ENCODE data around the gene RAB10.
"Not testable (repeated sequence)": the region's sequence is repeated elsewhere in the genome, so short reads cannot be mapped to it uniquely, and the experiment has no call there.

Gene RAB10

DNA sequence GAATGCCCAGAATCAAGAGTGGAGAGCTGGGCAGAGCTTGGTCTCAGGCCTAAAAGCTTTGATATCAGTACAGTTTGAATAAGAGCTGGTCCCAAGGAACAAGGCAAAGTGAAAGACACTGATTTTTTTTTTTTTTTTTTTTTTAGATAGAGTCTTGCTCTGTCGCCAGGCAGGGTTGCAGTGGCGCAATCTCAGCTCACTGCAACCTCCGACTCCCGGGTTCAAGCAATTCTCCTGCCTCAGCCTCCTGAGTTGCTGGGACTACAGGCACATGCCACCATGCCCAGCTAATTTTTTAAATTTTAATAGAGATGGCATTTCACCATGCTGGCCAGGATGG, 17.2 kb upstream of the RAB10 start:
- DNase-seq = not testable (repeated sequence)

DNA sequence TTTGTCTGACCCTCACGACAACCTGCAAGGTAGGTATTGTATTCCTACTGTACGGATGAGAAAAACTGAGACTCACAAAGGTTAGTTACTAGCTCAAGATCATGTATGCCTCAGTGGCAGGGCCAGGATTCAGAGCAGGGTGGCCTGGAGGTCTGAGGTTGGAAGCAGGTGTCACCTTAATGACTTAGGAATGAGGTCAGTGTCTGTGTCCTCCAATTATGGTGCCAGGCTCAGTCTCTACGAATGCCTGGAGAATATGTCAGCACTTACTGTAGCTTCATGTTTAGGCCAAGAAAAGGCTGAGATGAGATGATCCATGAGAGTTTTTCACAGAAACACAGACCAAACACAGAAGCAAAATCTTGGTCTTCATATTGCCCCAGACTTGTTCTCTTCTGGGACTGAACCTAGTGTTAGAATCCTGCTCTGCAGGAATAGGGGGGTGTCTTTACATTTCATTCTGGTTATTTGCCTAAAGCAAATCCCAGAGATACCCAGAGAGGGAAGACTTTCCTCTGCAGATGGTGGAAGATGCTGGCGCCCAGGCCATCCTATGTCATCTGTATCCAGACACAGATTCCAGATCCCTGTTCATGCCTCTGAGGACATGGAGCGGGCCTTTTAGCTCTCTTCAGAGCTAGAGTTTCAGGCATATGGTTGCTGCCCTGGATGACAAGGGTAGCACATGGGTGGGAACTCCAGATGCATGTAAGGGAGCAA, 16.3 kb upstream of the RAB10 start:
- DNase-seq = no peak

DNA sequence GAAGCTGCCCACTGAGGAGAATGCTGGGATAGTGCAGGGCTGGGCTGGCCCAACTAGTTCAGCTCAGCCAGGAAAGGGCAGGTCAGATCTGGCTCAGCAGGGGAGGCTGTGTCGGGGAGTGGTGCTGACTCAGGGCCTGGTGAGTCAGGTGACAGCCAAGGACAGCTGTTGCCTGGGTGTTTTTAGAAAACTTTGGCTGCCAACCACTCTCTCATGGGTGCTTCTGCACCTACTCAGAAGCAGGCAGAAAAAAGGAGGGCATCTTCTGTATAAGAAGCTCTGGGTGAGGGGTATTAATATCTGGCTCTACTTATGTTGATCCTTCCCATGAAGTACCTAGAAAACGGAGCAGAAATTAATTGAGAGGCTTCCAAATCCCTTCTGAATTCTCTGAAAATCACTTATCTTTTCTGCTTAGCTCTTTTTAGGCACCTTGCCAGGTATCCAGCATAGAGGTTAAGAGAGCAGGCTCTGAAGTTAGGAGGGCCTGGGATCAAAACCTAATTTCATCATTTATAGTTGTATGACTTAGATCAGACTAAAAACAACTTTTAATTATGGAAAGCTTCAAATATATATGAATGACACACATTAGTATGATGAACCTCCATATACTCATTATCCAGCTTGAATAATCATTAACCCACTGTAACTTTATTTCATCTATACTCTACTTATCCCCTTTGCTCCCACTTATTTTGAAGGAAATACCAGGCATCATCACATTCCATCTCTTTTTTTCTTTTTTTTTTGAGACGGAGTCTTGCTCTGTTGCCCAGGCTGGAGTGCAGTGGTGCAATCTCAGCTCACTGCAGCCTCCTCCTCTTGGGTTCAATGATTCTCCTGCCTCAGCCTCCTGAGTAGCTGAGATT, 15.5 kb upstream of the RAB10 start:
- no peak for DNase-seq

DNA sequence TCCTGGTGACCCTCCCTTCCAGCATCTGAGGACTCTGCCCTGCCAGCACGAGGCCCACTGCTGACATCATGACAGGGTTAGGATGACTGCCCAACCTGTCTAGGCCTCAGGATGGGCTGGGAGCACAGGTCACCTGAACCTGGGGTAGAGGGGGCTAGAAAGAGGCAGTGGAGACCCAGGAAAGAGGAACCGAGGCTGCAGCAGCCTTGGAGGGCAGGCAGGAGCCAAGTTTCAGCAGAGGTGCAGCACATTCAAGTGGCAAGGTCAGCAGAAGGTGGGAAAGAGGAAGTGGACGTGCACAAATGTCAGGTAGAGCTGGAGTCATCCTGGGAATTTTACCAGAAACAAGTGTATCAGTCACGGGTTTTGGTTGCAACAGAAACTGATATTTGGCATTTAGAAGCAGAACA, 13.6 kb upstream of the RAB10 start:
- no peak for DNase-seq

DNA sequence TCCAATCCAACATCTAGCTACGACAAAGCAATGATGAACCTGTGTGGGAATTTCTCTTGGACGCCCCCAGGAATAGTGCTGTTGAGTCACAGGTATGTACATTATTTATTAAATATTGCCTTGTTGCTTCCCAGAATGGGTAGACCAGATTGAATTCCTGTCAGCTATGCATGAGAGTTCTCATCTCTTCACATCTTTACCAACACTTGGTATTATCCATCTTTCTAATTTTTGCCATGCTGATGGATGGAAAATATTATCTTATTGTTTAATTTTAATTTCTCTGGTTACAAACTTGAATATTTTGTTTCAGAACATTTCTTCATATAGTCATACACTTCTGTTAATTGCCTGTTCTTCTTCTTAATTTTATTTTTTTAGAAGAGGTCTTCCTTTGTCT, 9.6 kb upstream of the RAB10 start:
- no peak for DNase-seq

DNA sequence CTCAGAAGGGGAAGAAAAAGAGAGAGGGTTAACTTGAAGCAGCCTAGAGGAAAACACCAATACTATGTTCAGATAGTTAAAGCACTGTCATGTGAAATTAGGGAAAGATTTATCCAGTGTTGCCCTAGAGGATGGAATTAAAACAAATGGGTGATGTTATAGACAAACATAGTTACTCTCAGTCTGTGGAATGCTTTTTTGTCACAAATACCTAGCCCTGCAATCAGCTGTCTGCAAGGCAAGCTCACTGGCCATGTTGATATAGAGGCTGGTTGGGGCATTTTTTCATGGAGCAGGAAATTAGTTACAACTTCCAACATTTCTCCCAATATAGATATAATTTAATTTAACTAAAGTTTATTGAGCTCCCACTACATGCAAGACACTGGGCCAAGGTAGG, 8.4 kb upstream of the RAB10 start:
- DNase-seq = no peak

DNA sequence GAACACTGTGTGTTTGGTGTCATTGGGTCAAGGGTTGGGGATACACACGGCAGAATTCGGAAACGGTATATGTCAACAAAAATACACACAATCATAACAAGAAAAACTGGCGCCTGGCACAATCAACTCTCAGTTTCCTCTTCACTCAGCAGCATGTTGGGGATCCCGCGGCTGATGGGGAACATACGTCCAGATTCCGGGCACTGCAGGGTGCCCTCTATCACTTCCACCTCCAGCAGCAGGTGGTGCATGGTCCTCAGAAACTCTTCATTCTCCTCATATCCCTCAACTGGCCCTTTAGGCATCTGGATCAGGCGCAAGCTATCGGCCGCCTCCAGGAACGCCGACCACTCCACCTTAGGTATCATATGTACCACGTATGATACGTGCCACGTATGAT, 5.8 kb upstream of the RAB10 start:
- not testable (repeated sequence) for DNase-seq

DNA sequence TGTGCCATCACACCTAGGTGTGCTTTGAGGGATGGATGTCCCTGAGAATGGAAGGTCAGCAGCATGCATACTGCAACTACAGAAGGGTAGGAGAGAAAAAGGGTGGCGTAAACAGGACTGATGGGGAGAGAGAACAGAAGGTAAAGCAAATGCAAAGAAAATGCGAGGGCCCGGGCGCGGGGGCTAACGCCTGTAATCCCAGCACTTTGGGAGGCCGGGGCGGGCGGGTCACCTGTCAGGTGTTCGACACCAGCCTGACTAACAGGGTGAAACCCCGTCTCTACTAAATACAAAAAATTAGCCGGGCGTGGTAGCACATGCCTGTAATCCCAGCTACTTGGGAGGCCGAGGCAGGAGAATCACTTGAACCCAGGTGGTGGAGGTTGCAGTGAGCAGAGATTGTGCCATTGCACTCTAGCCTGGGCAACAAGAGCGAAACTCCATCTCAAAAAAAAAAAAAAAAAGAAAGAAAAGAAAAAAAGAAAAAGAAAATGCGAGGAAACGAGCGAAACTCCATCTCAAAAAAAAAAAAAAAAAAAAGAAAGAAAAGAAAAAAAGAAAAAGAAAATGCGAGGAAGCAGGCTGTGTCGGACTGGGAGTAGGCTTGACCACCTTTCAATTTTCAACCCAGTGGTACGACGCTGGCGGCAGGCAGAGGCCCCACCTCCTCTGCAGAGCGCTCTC, 1.2 kb upstream of the RAB10 start:
- DNase-seq = not testable (repeated sequence)

DNA sequence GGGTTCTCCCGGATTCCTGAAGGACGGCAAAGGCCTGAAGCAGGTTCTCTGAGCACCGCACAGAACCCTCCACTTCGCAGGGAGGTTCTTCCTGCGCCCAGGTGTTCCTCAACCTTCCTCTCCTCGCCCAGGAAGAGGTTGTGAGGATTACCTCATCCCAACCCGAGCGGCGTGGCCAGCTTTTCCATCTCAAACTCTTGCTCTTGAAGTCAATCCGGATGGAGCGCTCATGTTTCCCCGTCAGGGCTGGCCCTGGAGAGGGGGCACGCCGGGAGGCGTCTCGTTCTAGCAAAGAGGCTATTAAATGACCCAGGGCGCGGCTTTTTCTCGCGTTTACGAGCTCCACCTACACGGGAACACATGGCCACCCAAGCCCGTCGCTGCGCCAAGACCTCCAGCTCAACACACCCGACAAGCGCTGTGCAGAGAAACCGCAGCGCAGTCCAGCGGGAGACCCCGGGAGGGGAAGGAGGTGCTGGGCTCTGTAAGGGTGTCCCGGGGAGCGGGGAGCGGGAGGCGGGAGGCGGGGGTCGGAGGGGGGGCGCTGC, 540 bp upstream of the RAB10 start:
- DNase-seq = peak; percentile 52

DNA sequence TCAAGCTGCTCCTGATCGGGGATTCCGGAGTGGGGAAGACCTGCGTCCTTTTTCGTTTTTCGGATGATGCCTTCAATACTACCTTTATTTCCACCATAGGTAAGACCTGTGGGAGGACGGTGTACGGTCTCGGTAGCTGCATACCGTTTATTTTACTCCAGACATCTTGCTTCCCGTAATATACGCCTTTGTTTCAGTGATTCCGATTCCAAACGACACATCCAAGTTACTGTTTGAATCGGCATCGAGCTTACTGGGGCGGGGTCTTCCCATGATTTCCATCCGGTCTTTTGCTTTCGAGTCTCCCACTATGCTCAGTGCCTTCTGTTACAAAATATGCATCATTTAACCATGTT, 731 bp downstream of the RAB10 start:
- DNase-seq = no peak

DNA sequence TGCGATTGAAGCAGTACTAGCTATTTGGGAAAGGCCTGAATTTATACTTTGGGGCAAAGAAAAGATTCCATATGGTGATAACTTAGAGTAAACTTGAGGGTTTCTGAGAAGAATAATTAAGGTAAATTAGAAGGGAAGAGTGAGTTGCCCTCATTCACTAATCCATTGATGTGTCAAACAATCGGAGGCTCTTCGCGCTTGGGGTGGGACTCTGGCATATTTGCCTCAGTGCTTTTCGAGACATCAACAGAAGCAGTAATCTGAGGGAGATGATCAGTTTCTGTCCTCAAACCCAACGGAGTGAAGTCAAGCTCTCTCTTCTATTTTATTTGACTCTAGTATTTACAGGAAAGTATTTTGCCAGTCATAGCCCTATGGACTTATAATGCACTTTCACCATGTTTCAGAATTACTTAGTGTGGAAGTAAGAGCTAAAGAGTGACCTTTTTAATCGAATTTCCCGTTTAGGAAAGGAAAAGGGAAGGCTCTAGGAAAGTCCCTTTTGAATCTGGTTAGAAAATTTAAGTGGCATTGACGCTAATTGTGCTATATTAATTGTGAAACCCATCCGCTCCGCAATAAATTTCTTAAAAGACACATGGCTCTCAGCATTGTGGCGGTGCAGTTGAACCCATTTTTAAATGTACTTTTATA, 1.3 kb downstream of the RAB10 start:
- no peak for DNase-seq

DNA sequence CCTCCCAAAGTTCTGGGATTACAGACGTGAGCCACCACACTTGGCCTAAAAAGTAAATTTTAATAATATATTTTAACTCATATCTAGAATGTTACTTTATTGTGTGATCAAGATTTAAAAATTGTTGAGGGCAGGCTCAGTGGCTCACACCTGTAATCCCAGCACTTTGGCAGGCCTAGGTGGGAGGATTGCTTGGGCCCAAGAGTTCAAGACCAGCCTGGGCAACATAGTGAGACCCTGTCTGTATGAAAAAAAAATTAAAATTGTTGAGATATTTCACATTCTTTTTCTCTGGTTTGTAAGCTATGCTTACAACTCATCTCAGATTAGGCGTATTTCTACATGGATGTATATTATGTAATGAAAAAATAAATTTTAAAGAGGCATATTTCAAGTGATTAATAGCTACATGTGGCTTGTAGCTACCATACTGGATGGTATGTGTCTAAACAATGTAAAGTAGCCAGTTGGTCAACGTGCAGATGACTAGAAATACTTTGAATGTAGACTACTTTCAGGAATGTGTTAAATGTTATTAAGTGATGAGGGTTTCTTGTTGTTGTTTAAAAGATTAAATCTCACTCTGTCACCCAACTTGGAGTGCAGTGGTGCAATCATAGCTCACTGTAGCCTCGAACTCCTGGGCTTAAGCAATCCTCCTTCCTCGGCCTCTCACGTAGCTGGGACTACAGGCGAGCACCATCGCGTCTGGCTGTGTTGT, 5.9 kb downstream of the RAB10 start:
- DNase-seq = no peak

DNA sequence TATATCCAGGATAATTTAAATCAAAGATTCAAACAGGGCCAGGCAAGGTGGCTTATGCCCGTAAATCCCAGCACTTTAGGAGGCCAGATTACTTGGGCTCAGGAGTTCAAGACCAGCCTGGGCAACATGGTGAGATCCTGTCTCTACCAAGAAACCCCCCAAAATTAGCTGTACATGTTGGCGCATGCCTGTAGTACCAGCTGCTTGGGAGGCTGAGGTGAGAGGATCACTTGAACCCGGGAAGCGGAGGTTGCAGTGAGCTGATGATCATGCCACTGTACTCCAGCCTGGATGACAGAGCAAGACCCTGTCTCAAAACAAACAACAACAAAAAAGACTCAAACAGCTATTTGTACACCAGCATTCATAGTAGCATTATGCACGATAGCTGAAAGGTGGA, 9.2 kb downstream of the RAB10 start:
- no peak for DNase-seq

DNA sequence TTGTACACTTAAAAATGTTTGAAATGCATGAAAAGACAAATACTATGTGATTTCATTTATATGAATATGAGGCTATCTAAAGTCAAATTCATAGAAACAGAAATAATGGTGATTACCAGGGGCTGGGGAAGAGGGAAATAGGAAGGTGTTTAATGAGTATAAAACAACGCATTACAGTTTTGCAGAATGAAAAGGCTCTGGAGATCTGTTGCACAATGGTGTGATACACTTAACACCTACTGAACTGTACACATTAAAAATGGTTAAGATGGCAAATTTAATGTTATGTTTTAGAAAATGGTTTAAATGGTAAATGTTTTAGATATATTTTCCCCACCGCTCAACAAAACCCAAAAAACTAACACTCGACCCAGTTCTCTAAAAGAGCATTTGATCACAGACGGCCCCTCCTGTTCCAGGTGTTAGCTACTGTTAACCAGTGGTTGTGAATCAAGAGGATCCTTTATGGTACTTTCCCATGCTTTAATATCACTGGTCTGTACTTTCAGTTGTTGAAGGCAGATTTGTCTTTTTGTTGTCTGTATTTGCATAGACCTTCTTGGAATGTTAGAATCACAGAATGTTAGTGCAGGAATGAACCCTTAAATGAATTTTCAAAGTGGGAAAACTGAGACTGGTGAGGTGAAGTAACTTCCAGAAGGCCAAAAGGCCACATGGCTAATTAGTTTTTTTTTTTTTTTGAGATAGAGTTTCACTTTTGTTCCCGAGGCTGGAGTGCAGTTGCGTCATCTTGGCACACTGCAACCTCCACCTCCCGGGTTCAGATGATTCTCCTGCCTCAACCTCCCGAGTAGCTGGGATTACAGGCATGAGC, 10.2 kb downstream of the RAB10 start:
- DNase-seq = no peak

DNA sequence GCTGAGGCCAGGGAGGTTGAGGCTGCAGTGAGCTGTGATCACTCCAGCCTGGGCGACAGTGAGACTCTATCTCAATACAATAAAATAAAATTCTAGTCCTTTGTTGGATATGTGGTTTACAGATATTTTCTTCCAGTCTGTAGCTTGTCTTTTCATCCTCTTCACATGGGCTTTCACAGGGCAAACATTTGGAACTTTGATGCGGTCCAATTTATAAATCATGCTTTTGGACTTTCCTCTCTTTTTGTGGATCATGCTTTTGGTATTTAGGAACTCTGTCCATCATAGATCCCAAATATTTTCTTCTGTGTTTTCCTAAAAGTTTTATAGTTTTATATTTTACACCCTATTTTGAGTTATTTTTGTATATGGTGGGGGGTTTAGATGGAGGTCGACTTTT, 14.9 kb downstream of the RAB10 start:
- DNase-seq = no peak

DNA sequence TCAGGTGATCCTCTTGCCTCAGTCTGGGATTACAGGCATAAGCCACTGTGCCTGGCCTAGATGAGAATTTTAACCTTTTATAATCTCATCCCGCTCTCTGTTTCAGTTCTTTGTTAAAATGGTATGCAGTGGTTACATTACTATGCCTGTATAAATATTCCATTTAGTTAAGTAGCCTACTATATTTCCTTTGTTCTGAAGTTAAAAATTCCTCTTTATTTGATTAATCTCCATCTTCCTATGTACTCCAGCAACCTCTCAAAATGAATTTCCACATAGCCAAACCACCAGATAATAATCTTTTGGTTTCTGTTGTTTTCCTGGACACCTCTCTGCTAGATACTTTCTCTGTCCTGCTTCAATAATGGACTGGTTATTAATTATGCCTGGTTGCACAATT, 15.8 kb downstream of the RAB10 start:
- no peak for DNase-seq

DNA sequence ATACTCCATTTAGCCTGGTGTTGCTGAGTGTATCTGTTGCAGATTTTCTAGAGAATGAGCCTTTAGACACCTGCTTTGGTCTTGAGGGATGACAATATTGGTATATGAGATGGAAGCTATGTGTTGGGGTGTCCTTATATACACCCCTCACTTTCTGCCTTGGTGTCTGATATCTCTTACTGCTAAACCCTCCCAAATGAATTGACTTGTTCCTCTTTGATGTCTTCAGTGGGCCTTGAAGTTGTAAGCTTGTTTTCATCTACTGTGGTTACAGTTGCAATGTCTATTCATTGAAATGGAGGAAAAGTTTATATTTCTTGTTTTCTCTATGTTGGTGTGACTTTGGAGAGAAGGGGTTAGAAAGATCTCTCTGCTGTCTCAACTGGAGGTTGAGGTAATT, 18.9 kb downstream of the RAB10 start:
- no peak for DNase-seq

DNA sequence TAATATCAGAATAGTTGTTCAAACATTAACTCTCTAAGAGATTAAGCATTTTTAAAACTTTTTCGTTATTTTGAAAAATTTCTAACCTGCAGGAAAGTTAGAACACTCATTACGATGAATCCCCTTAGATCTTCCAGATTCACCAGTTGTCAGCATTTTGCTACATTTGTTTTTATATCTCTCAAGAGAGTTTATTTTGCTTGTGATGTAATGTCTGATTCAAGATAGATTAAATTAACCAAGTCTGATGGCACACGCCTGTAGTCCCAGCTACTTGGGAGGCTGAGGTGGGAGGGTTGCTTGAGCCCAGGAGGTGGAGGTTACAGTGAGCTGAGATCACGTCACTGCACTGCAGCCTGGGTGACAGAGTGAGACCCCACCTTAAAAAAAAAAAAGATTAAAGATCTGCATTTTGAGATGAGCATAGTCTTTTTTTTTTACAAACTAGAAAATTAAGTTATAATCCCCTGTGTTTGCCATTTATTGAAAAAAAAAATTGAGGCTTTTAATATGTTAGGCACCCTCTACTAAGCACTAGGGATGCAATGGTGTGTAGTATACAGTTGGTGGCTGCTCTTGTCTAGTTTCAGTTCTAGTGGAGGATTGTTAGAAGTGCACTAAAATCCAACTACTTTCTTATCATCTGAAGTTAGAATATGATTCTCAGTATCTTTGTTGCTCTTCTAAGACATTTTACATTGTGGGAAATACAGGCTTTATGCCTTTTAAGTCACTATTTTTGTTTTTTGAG, 20.9 kb downstream of the RAB10 start:
- DNase-seq = no peak

DNA sequence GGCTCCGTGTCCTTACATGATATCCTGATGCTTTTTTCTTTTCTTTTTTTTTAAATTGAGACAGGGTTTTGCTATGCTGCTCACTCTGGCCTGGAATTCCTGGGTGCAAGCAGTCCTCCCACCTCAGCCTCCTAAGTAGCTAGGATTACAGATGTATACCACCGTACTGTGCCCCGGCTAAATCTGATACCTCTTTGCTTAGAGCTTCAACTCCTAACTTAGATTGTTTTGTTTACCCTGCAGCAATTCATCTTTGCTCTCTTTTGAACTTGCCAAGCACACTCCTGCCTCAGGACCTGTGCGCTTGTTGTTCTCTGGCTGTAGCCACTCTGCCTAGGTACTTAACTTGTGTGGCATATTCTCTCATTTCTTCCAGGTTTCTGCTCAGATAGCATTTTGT, 24.5 kb downstream of the RAB10 start:
- DNase-seq = no peak

DNA sequence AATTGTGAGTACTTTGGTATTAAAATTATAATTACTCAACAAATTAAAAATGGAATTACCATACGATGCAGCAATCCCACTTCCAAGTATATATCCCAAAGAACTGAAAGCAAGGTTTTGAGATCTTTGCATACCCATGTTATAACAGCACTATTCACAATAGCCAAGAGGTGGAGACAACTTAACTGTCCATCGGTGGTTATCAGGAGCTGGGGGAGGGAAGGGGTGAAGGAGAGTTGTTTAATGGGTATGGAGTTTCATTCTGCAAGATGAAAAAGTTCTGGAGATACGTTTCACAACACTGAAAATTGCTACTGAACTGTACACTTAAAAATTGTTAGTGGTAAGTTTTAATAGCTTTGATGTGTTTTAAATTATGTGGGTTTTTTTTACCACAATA, 25.7 kb downstream of the RAB10 start:
- no peak for DNase-seq

DNA sequence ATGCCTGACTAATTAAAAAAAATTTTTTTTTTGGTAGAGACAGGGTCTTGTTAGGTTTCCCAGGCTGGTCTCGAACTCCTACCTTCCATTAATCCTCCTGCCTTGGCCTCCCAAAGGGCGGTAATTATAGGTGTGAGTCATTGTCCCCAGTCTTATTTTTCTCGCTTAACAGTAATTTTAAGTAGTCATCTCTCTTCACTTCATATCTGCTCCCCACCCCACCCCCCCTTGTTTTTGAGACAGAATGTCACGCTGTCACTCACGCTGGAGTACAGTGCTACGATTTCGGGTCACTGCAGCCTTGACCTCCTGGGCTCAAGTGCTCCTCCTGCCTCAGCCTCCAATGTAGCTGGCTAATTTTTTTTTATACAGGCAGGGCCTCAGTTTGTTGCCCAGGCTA, 27.7 kb downstream of the RAB10 start:
- no peak for DNase-seq
